ENCODE measurements around the gene CCDC142. TPM values are rescaled to one million over a fixed set of nuclear protein-coding genes. Genes with fewer than 3 reads are reported as not detected.
A peak's percentile ranks its signal among the peaks of the same experiment; 100 is the strongest.

The CCDC142 gene
- total and polyA plus RNA-seq, 10 of the 15 experiments (the other 5 are each of a cell fraction or from before 2014, with no cell fraction given): 0.93 to 16.9 (median 9.0) TPM

DNA sequence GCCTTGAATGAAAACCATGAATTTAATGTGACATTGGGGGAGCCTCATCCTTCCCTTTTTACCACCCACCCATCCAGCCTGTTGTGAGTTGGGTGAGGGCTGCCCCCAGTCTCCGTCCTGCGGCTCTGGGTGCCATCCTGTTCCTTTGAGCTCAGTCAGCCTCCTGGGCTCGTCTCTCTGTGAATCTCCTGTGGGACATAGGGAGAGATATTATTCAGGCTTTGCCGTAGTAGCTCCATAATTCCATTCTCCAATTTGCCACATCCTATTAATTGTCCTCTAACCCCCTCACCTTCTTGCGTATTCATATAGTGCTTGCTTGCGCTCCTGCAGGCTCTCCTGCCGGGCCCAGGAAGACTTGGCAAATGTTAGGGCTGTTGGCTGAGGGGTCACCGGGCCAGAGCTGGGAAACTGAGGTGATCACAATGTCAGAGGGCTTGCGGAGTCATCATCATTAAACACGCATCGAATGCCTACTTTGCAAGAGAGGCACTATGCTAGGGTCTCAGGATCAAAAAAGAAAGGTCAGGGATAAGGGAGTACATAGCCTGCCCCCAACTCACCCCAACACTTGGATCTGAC lies 43.9 kb upstream of the CCDC142 start:
- Histone ChIP-seq H3K36me3 (ENCODE audit: control insufficient read depth in 2 of 2, insufficient read depth in 2 of 2, low read length in 1 of 2) (peaks cover 12 to 23% of the 10 kb centered on the region in 2 experiments), H3K27ac (ENCODE audit: control insufficient read depth, insufficient read depth) (no peak overlapping the region), H3K79me2 (ENCODE audit: control insufficient read depth, insufficient read depth, low read length) (peaks cover 46% of the 10 kb centered on the region), H3K4me3 (no peak overlapping the region), H3K4me1 (ENCODE audit: control insufficient read depth, insufficient read depth, low read length) (peaks cover 30% of the 10 kb centered on the region), H3K4me2 (ENCODE audit: control insufficient read depth, insufficient read depth) (peak overlapping the region; percentile 46), H3K9ac (ENCODE audit: control insufficient read depth, insufficient read depth, low read length) (no peak overlapping the region), H2AFZ (ENCODE audit: control insufficient read depth, low read depth, low read length) (no peak overlapping the region), H3K27me3 (replicated peaks in 1 of 2; ENCODE audit: control insufficient read depth in 2 of 2, insufficient read depth in 2 of 2, low read length in 1 of 2) (no peaks in the 10 kb centered on the region), H4K20me1 (ENCODE audit: control insufficient read depth, insufficient read depth) (no peaks in the 10 kb centered on the region), H3K9me3 (replicated peaks; ENCODE audit: control insufficient read depth, insufficient read depth, low read length) (no peaks in the 10 kb centered on the region)
- FAIRE-seq (no peak), DNase-seq (ENCODE audit: low read depth, low spot score) (no peak), ATAC-seq (no peak)
- in situ Hi-C loops (cut with MboI): no loop called here
- POLR2A ChIA-PET: interaction anchor here (0.7 to 2.6 kb wide), 6 partner anchors 18 to 60 kb away, joined by 3 to 10 read pairs (median 4); partner anchors contain the start of gene PCGF1
- no TSS peak for BruUV-seq (replicated peaks)
- intact Hi-C loops (cut with micrococcal nuclease; ENCODE audit: unreplicated experiment): no loop called here
- RAD21 ChIA-PET (ENCODE audit: unreplicated experiment): interaction anchor here (1.1 to 7.5 kb wide), 3 partner anchors 44 to 91 kb away, joined by 3 to 158 read pairs (median 7); partner anchors contain the start of genes CCDC142 and TTC31
- CTCF ChIA-PET: interaction anchor here (1.1 to 10.4 kb wide), 6 partner anchors 19 to 60 kb away, joined by 4 to 226 read pairs (median 51); partner anchors contain the start of genes CCDC142, PCGF1 and TTC31
- SMC1A ChIA-PET (ENCODE audit: uncharacterized antibody, unreplicated experiment): interaction anchor here (1.4 to 9.9 kb wide), 4 partner anchors 18 to 60 kb away, joined by 3 to 208 read pairs (median 30); partner anchors contain the start of gene PCGF1
- WGBS (ENCODE audit: insufficient coverage, insufficient replicate concordance, low lambda C conversion rate, missing lambda C conversion rate): 73% methylated on average over 11 of the region's 11 CpGs
- TF ChIP-seq POLR2A (IDR thresholded peaks at IDR 0.05; ENCODE audit: low read depth, low read length) (no peak; the same call in 1 of the 2 replicates), NRF1 (conservative IDR thresholded peaks at IDR 0.05; ENCODE audit: low read depth, low read length) (no peak), NFYA (IDR thresholded peaks at IDR 0.05; ENCODE audit: borderline replicate concordance, low read depth, low read length) (no peak), EGR1 (IDR thresholded peaks at IDR 0.05; ENCODE audit: borderline replicate concordance in 1 of 2, low read depth in 2 of 2, low read length in 2 of 2) (no peak), MTA2 (IDR thresholded peaks at IDR 0.05; ENCODE audit: low read depth) (no peak)
- TF ChIP-seq, protein P1, sequence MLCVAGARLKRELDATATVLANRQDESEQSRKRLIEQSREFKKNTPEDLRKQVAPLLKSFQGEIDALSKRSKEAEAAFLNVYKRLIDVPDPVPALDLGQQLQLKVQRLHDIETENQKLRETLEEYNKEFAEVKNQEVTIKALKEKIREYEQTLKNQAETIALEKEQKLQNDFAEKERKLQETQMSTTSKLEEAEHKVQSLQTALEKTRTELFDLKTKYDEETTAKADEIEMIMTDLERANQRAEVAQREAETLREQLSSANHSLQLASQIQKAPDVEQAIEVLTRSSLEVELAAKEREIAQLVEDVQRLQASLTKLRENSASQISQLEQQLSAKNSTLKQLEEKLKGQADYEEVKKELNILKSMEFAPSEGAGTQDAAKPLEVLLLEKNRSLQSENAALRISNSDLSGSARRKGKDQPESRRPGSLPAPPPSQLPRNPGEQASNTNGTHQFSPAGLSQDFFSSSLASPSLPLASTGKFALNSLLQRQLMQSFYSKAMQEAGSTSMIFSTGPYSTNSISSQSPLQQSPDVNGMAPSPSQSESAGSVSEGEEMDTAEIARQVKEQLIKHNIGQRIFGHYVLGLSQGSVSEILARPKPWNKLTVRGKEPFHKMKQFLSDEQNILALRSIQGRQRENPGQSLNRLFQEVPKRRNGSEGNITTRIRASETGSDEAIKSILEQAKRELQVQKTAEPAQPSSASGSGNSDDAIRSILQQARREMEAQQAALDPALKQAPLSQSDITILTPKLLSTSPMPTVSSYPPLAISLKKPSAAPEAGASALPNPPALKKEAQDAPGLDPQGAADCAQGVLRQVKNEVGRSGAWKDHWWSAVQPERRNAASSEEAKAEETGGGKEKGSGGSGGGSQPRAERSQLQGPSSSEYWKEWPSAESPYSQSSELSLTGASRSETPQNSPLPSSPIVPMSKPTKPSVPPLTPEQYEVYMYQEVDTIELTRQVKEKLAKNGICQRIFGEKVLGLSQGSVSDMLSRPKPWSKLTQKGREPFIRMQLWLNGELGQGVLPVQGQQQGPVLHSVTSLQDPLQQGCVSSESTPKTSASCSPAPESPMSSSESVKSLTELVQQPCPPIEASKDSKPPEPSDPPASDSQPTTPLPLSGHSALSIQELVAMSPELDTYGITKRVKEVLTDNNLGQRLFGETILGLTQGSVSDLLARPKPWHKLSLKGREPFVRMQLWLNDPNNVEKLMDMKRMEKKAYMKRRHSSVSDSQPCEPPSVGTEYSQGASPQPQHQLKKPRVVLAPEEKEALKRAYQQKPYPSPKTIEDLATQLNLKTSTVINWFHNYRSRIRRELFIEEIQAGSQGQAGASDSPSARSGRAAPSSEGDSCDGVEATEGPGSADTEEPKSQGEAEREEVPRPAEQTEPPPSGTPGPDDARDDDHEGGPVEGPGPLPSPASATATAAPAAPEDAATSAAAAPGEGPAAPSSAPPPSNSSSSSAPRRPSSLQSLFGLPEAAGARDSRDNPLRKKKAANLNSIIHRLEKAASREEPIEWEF (IDR thresholded peaks at IDR 0.05; ENCODE audit: insufficient replicate concordance, low read depth, low read length): no peak
- TF ChIP-seq, protein P2, sequence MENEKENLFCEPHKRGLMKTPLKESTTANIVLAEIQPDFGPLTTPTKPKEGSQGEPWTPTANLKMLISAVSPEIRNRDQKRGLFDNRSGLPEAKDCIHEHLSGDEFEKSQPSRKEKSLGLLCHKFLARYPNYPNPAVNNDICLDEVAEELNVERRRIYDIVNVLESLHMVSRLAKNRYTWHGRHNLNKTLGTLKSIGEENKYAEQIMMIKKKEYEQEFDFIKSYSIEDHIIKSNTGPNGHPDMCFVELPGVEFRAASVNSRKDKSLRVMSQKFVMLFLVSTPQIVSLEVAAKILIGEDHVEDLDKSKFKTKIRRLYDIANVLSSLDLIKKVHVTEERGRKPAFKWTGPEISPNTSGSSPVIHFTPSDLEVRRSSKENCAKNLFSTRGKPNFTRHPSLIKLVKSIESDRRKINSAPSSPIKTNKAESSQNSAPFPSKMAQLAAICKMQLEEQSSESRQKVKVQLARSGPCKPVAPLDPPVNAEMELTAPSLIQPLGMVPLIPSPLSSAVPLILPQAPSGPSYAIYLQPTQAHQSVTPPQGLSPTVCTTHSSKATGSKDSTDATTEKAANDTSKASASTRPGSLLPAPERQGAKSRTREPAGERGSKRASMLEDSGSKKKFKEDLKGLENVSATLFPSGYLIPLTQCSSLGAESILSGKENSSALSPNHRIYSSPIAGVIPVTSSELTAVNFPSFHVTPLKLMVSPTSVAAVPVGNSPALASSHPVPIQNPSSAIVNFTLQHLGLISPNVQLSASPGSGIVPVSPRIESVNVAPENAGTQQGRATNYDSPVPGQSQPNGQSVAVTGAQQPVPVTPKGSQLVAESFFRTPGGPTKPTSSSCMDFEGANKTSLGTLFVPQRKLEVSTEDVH (IDR thresholded peaks at IDR 0.05; ENCODE audit: low read depth, partially characterized antibody): no peak
- TF ChIP-seq, protein P3, sequence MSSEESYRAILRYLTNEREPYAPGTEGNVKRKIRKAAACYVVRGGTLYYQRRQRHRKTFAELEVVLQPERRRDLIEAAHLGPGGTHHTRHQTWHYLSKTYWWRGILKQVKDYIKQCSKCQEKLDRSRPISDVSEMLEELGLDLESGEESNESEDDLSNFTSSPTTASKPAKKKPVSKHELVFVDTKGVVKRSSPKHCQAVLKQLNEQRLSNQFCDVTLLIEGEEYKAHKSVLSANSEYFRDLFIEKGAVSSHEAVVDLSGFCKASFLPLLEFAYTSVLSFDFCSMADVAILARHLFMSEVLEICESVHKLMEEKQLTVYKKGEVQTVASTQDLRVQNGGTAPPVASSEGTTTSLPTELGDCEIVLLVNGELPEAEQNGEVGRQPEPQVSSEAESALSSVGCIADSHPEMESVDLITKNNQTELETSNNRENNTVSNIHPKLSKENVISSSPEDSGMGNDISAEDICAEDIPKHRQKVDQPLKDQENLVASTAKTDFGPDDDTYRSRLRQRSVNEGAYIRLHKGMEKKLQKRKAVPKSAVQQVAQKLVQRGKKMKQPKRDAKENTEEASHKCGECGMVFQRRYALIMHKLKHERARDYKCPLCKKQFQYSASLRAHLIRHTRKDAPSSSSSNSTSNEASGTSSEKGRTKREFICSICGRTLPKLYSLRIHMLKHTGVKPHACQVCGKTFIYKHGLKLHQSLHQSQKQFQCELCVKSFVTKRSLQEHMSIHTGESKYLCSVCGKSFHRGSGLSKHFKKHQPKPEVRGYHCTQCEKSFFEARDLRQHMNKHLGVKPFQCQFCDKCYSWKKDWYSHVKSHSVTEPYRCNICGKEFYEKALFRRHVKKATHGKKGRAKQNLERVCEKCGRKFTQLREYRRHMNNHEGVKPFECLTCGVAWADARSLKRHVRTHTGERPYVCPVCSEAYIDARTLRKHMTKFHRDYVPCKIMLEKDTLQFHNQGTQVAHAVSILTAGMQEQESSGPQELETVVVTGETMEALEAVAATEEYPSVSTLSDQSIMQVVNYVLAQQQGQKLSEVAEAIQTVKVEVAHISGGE (CRISPR knock-in tag; IDR thresholded peaks at IDR 0.05): no peak

All from GM12878 (cell line).